ENCODE data around the gene GPR107.

DNA sequence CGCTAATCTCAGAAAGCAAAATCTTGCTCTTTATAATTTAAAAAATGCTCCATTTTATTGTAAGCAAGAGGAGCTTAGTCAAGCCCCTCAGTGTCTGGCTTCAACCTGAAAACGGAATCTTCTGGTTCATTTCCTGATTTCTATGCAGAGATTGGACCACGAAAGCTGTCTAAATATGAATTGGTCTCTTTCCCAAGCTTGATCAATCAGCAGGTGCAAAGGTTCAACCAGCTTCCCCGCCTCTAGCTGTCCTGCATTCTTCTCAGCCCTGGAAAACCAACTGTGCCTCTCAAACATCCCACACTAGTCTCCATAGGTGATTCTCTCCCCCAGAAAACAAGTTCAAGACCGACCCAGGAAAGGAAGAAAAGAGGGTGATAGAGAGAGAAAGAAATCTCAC lies 45.2 kb upstream of the GPR107 start:
- TF ChIP-seq, protein P1, sequence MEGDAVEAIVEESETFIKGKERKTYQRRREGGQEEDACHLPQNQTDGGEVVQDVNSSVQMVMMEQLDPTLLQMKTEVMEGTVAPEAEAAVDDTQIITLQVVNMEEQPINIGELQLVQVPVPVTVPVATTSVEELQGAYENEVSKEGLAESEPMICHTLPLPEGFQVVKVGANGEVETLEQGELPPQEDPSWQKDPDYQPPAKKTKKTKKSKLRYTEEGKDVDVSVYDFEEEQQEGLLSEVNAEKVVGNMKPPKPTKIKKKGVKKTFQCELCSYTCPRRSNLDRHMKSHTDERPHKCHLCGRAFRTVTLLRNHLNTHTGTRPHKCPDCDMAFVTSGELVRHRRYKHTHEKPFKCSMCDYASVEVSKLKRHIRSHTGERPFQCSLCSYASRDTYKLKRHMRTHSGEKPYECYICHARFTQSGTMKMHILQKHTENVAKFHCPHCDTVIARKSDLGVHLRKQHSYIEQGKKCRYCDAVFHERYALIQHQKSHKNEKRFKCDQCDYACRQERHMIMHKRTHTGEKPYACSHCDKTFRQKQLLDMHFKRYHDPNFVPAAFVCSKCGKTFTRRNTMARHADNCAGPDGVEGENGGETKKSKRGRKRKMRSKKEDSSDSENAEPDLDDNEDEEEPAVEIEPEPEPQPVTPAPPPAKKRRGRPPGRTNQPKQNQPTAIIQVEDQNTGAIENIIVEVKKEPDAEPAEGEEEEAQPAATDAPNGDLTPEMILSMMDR (IDR thresholded peaks at IDR 0.05): no peak
- no peak for TF ChIP-seq POLR2A (IDR thresholded peaks at IDR 0.05)
- TF ChIP-seq EP300 (IDR thresholded peaks at IDR 0.05): no peak

Data from suprapubic skin (tissue), 3 donors.